ENCODE results near the gene GRHL1.

GRHL1 gene

DNA sequence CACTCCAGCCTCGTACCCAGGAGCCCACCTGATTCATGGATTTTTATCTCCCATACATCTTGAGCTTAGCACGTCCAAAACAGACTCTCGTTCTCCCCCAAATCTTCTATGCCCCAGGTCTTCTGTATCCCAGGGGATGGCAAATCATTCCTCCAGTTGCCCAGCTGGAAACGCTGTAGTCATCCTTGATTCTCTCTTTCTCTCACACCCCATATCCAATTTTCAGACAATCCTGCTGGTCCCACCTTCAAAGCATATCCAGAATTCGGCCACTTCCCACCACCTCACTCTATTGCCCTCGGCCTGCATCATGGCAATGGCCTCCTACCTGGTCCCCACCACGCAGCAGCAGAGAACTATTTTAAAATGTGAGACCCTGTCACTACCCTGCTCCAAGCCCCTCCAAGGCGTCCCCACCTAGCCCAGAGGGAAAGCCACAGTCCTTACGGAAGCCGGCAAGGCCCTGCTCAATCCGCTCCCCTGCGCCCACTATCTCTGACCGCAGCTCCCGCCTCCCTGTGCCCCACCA lies 1.4 kb upstream of the GRHL1 start:
- TF ChIP-seq, protein P1, sequence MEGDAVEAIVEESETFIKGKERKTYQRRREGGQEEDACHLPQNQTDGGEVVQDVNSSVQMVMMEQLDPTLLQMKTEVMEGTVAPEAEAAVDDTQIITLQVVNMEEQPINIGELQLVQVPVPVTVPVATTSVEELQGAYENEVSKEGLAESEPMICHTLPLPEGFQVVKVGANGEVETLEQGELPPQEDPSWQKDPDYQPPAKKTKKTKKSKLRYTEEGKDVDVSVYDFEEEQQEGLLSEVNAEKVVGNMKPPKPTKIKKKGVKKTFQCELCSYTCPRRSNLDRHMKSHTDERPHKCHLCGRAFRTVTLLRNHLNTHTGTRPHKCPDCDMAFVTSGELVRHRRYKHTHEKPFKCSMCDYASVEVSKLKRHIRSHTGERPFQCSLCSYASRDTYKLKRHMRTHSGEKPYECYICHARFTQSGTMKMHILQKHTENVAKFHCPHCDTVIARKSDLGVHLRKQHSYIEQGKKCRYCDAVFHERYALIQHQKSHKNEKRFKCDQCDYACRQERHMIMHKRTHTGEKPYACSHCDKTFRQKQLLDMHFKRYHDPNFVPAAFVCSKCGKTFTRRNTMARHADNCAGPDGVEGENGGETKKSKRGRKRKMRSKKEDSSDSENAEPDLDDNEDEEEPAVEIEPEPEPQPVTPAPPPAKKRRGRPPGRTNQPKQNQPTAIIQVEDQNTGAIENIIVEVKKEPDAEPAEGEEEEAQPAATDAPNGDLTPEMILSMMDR (IDR thresholded peaks at IDR 0.05): no peak

DNA sequence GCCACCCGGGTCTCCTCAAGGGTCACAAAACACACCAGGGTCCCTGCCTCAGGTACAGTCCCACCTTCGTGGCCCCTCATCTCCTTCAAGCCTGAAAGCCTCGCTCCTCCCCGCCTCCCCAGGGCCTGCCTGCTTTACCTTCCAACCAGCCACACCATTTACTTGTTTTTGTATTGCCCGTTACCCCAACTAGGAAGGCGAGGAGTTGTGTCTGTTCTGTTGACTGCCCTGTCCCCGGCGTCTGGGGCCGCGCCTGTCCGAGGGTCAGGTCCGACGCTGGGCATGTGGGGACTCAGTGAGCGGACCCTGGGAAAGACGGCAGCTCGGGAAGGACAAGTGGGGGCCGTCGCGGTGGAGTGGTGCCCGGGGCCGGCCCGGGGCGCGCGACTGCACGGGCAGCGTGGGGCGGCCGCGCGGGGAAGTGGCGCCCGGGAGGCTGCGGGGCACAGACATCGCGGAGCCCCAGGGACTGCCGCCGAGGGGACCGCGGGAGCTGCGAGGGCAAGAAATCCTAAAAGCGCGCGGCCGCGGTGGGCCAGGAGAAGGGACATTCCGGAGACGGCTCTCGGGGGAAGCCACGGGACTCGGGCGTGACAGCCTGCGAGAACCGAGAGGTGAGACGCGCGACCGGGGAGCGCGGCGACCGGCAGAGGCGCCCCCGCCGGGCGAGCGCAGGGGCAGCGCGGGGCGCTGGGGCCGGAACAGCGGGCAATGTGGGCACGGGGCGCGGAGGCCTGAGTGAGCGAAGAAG lies 797 bp upstream of the GRHL1 start:
- TF ChIP-seq, protein P1 (IDR thresholded peaks at IDR 0.05): peak; percentile 26; the same call in 1 of the 2 replicates

DNA sequence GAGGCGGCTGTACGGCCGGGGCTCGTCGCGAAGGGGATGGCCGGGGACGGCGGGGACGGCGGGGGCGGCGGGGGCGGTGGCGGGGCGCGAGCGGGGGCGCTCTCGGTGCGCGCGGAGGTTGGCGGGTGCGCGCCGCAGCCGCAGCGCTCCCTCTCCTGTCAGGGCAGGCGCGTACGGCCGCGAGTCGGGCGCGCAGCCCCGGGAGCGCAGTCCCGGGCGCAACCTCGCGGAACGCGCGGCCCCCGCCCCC lies 296 bp upstream of the GRHL1 start:
- TF ChIP-seq, protein P1 (IDR thresholded peaks at IDR 0.05): no peak

DNA sequence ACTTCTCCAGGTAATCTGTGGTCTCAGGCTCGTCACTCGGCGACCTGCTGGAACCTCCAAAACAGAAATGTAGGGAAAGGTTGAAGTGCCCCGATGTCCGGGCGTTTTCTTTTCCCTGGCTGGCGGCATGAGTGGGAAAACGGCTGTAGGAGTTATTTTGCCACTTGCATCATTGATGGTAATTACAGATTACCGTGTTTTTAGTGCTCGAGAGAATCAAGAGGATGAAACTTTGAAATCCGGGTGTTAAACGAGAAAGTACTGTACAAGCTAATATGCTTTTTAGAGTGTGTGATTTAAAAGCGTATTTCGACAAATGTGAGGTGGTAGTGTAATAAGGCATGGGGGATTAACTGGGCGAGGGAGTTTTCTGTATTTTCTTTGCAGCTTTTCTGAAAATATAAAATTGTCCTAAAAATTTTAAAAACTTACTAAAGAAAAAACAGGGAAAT lies 819 bp downstream of the GRHL1 start:
- TF ChIP-seq, protein P1 (IDR thresholded peaks at IDR 0.05): no peak

DNA sequence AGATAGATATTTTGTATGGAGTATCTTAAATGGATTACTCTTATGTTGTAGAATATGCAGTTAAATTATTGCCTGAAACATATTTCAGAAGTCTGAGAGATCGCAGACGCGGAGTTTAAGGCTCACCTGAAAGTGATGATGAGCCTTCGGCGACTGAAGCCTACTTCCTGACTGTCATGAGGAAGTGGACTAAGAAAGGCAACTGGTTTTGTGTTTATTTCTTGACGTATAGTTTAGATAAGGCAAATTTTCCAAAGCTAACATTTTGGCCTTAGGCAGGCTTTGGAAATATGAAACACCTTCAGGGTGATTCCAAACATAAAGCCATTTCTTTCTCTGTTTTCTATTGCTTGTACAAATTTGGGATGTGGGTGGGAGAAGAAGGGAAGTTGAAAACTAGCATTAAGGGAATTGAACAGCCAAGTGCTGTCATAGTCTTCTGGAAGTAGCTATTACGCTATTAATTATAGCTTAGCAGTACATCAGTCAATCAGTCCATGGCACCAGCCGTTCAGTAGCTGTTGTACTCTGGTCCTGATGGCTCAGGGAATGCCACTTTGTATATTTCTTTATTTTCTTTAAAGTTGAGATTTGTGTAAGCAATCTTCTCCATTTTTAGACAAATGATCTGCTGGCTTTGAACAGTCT lies 1.5 kb downstream of the GRHL1 start:
- TF ChIP-seq, protein P1 (IDR thresholded peaks at IDR 0.05): no peak

- TF ChIP-seq, protein P1 (IDR thresholded peaks at IDR 0.05): no peak
These were observed 2.6 kb downstream of the GRHL1 start for GRCh38 chr2:9954136-9954535.

GRCh38 chr2:9958057-9958456 lies 6.6 kb downstream of the GRHL1 start:
- TF ChIP-seq, protein P1 (IDR thresholded peaks at IDR 0.05): no peak

All from LNCAP (cell line).